ENCODE measurements around the gene WNT4.

Gene WNT4

GRCh38 chr1:22127248-22127647, 15.6 kb downstream of the WNT4 start:
- no peak overlapping the region for H3K27ac ChIP-seq
- TF ChIP-seq CTCF (conservative IDR thresholded peaks at IDR 0.05), result no peak

- no peak overlapping the region for H3K27ac ChIP-seq
- TF ChIP-seq CTCF (conservative IDR thresholded peaks at IDR 0.05), result no peak
These were observed 16.4 kb downstream of the WNT4 start for GRCh38 chr1:22126531-22126930.

DNA sequence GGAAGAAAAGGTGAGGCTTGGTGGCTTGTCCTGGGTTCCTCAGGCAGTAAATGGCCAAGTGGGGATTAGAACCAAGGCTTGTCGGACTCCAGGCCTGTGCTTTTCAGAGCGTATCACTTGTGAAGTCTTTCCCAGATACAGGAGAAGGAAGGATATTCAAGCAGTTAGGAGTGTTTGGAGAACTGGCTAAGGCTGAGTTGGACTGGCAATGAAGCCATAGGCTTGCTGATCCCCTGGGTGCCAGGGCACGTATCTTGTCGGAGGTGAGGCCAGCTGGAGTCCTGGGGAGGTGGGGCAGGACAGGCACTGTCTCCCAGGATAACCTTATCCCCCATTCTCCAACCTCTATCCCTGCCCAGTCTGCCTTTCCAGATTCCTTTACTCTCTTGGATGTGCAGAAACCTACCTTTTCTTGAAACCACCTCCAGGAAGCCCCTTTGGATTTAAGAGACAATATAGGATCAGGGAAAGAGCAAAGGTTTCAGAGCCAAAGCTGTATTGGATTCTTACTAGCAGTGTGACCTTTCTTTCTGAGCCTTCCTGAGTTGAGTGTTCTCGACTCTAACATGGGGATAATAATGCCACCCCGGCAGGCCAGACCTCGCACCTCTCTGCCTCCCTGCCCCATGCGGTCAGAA, 18.2 kb downstream of the WNT4 start:
- TF ChIP-seq CTCF (conservative IDR thresholded peaks at IDR 0.05), result no peak

GRCh38 chr1:22123901-22124404, 18.9 kb downstream of the WNT4 start:
- TF ChIP-seq CTCF (conservative IDR thresholded peaks at IDR 0.05), result no peak
- no peak overlapping the region for H3K27ac ChIP-seq

More for the DNA sequence above, 18.2 kb downstream of the WNT4 start:
- no peak overlapping the region for H3K27ac ChIP-seq

DNA sequence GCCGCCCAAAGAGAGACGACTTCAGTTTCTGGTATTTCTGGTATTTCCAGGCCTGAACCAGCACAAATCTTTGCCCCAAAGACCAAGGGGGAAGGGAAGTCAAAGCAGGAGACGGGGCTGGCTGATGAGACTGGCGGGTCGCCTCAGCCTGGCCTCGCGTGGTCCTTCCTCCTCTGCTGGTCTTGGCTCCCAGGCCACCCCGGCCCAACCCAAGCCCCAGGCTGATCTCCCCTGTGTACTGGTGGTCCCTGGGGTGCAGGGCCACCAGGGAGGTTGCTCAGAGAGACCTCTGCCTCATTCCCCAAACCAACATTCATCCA, 19.9 kb downstream of the WNT4 start:
- H3K27ac ChIP-seq, result no peak overlapping the region
- no peak for TF ChIP-seq CTCF (conservative IDR thresholded peaks at IDR 0.05)

GRCh38 chr1:22122273-22123070, 20.4 kb downstream of the WNT4 start:
- H3K27ac ChIP-seq, result no peak overlapping the region
- no peak for TF ChIP-seq CTCF (conservative IDR thresholded peaks at IDR 0.05)

GRCh38 chr1:22121421-22121911, 21.4 kb downstream of the WNT4 start:
- no peak overlapping the region for H3K27ac ChIP-seq
- no peak for TF ChIP-seq CTCF (conservative IDR thresholded peaks at IDR 0.05)

Data from VCaP (cell line).